Adrenal gland (tissue), 5 donors: ENCODE data around the gene C13orf46.

ENCODE experiments used
- CTCF ChIP-seq, 6 experiments: fragments of 450-650 bp in 4 of 6; fragments of 200-600 bp in 2 of 6; sonication (generic) in 1 of 6; IDR thresholded peaks; 1 replicate in 5 of 6; 2 replicates in 1 of 6; pipeline versions ENCODE4 v1.5.1 to v1.8.0; 2016 to 2021; ENCODE audit warnings: antibody characterized with exemption in 6 of 6, mild to moderate bottlenecking in 2 of 6, moderate library complexity in 1 of 6
- POLR2A ChIP-seq, 2 donors: fragments of 450-650 bp; IDR thresholded peaks; one replicate each; pipeline ENCODE4 v1.6.1; 2017; ENCODE audit warnings: antibody characterized with exemption in 2 of 2, mild to moderate bottlenecking in 2 of 2, moderate library complexity in 1 of 2
- donor health status: DM: no; HTN: no; CAD: no.

GRCh38 chr13:113990321-113990837 is 16.5 kb upstream of the C13orf46 start:
- TF ChIP-seq CTCF (IDR thresholded peaks at IDR 0.05) (no peak), POLR2A (IDR thresholded peaks at IDR 0.05) (no peak)
